HepG2 (cell line): ENCODE results near the gene OVOL3. TPM values are rescaled to one million over a fixed set of nuclear protein-coding genes. Genes with fewer than 3 reads are reported as not detected.
A peak's percentile ranks its signal among the peaks of the same experiment; 100 is the strongest.

Experiments
- AGO2 ChIP-seq: fragments of 200-400 bp; formaldehyde crosslinking; optimal IDR thresholded peaks from 2 replicates; pipeline ENCODE3; 2017; ENCODE audit warnings: mild to moderate bottlenecking, low read depth, low read length, moderate library complexity
- ARNT2 ChIP-seq: sonication (generic); formaldehyde crosslinking; IDR thresholded peaks from 2 replicates; pipeline ENCODE4 v1.8.0; 2022; ENCODE audit warnings: mild to moderate bottlenecking, low read depth, missing genetic modification reagents, moderate library complexity
- DBP ChIP-seq: sonication (generic); formaldehyde crosslinking; IDR thresholded peaks from 2 replicates; pipeline ENCODE4 v1.4.0; 2020; ENCODE audit warnings: missing genetic modification reagents; ENCODE audit errors: not compliant biosample characterization
- DZIP1 ChIP-seq: sonication (generic); formaldehyde crosslinking; IDR thresholded peaks from 2 replicates; pipeline ENCODE4 v1.5.0; 2020; ENCODE audit warnings: mild to moderate bottlenecking, missing genetic modification reagents
- GABPA ChIP-seq, 2 experiments: IDR thresholded peaks; 2 replicates each; pipeline ENCODE4 v1.6.1; 2011 to 2016; ENCODE audit warnings: low read depth in 2 of 2, low read length in 1 of 2, missing biosample characterization in 1 of 2, missing genetic modification characterization in 1 of 2
- GLI4 ChIP-seq: sonication (generic); formaldehyde crosslinking; IDR thresholded peaks from 2 replicates; pipeline ENCODE4 v1.5.1; 2020; ENCODE audit warnings: missing genetic modification reagents, mild to moderate bottlenecking, moderate library complexity, borderline replicate concordance
- GTF3A ChIP-seq: sonication (generic); formaldehyde crosslinking; conservative IDR thresholded peaks from 2 replicates; pipeline ENCODE4 v1.4.0; 2020; ENCODE audit warnings: mild to moderate bottlenecking, missing genetic modification reagents
- HES4 ChIP-seq: sonication (generic); formaldehyde crosslinking; IDR thresholded peaks from 2 replicates; pipeline ENCODE4 v1.9.0; 2021; ENCODE audit warnings: mild to moderate bottlenecking, missing genetic modification reagents, borderline replicate concordance
- JUND ChIP-seq: sonication (generic); formaldehyde crosslinking; IDR thresholded peaks from 2 replicates; pipeline ENCODE4 v1.8.0; 2022; ENCODE audit warnings: mild to moderate bottlenecking, missing genetic modification reagents
- NFIB ChIP-seq: sonication (generic); formaldehyde crosslinking; IDR thresholded peaks from 2 replicates; pipeline ENCODE4 v1.9.0; 2021; ENCODE audit warnings: missing genetic modification reagents, mild to moderate bottlenecking, borderline replicate concordance
- PRPF4 ChIP-seq: fragments of 200-400 bp; formaldehyde crosslinking; IDR thresholded peaks from 2 replicates; pipeline ENCODE4 v1.6.1; 2016; ENCODE audit warnings: low read length, low read depth; ENCODE audit not compliant: poor library complexity, severe bottlenecking
- SAP130 ChIP-seq: IDR thresholded peaks from 2 replicates; pipeline ENCODE4 v1.6.1; 2016; ENCODE audit warnings: low read depth
- SNAPC2 ChIP-seq: sonication (generic); formaldehyde crosslinking; IDR thresholded peaks from 2 replicates; pipeline ENCODE4 v1.8.1; 2022; ENCODE audit warnings: mild to moderate bottlenecking, missing genetic modification reagents
- ZFP90 ChIP-seq: sonication (generic); formaldehyde crosslinking; IDR thresholded peaks from 2 replicates; pipeline ENCODE4 v1.8.0; 2022; ENCODE audit warnings: missing genetic modification reagents, mild to moderate bottlenecking, inconsistent platforms, borderline replicate concordance
- ZMAT5 ChIP-seq: sonication (generic); formaldehyde crosslinking; IDR thresholded peaks from 2 replicates; pipeline ENCODE4 v1.5.0; 2020; ENCODE audit warnings: mild to moderate bottlenecking, low read depth, missing genetic modification reagents, borderline replicate concordance
- ZNF235 ChIP-seq: sonication (generic); formaldehyde crosslinking; IDR thresholded peaks from 2 replicates; pipeline ENCODE4 v1.8.1; 2023; ENCODE audit warnings: mild to moderate bottlenecking, missing genetic modification reagents, borderline replicate concordance
- ZNF383 ChIP-seq: sonication (generic); formaldehyde crosslinking; IDR thresholded peaks from 2 replicates; pipeline ENCODE4 v1.4.0; 2020; ENCODE audit warnings: missing genetic modification reagents, mild to moderate bottlenecking, borderline replicate concordance
- ZNF510 ChIP-seq: sonication (generic); formaldehyde crosslinking; IDR thresholded peaks from 2 replicates; pipeline ENCODE4 v1.4.0; 2020; ENCODE audit warnings: low read depth, mild to moderate bottlenecking, missing genetic modification reagents
- ZNF687 ChIP-seq: sonication (generic); formaldehyde crosslinking; IDR thresholded peaks from 2 replicates; pipeline ENCODE4 v1.5.1; 2020; ENCODE audit warnings: mild to moderate bottlenecking, missing genetic modification reagents, moderate library complexity
- ZNF747 ChIP-seq: sonication (generic); formaldehyde crosslinking; IDR thresholded peaks from 2 replicates; pipeline ENCODE4 v1.8.1; 2023; ENCODE audit warnings: missing genetic modification reagents, mild to moderate bottlenecking, borderline replicate concordance
- polyA plus RNA-seq, 8 experiments: library from polyadenylated mRNA; depleted of rRNA in 3 of 8; stranded (reverse) in 7 of 8; unstranded in 1 of 8; fragments of >200 nt; fragmentation: Illumina TruSeq in 4 of 8; extraction: Trizol in 4 of 8; gene quantifications; 2 replicates each; pipeline versions ENCODE4 v1.2.1 to v1.2.3, GENCODE V29; 2011 to 2016; ENCODE audit warnings: low read depth in 4 of 8, missing spikeins in 1 of 8, mixed read lengths in 1 of 8; ENCODE audit not compliant: insufficient read depth in 1 of 8
- total RNA-seq, 5 experiments: library from RNA; depleted of rRNA; stranded (reverse); fragments of >200 nt; fragmentation: Illumina TruSeq; extraction: Trizol; gene quantifications; 2 replicates each; pipeline ENCODE4 v1.2.3, GENCODE V29; 2016; ENCODE audit warnings: low read depth in 1 of 5

OVOL3 gene
- total and polyA plus RNA-seq, 2 of the 13 experiments (the other 11 are each of a cell fraction or from before 2014, with no cell fraction given): not detected

DNA sequence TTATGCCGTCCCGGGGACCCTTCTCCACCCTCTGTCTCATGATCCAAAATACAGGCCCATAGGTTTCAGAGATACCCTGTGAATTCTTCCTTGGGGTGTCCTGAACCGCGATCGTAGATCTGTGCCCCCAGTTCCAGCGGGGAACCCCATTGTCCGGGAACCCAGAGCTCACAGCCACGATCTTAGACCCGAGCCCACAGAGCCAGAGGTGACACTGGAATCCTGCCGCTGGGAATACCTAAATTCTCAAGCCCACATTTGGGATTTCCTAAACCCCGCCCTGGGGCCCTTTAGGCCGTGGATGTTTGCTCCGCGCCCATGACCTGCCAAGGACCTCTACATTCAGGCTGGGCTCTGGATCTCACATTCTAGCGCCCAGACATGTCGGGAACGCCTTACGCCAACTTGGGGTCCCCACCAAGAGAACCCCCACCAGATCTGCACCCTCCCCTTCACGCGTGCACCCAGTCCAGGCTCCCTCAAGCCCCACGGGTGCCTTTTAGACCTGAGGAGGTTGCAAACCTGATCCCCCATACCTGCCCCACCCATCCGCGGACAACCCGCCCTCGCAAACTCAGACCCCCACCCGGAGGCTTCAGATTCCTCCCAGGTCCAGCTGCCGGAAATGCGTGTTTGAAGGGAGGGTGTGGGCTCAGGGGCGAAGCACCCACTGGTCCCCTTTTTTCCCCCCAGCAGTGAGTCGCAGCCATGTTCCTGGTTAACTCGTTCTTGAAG lies 29.5 kb downstream of the OVOL3 start (continued):
- TF ChIP-seq ZNF687 (no peak), ZNF747 (0 out of 2 replicates have a peak, but pooled peaks have one; percentile 30), DBP (CRISPR knock-in tag) (no peak), GABPA (IDR thresholded peaks at IDR 0.05; ENCODE audit: low read depth, low read length) (peak; percentile 31), GABPA (CRISPR knock-in tag; IDR thresholded peaks at IDR 0.05; ENCODE audit: low read depth) (peak; percentile 80), ARNT2 (CRISPR knock-in tag) (0 out of 2 replicates have a peak, but pooled peaks have one; percentile 4), ZNF235 (0 out of 2 replicates have a peak, but pooled peaks have one; percentile 20), ZMAT5 (CRISPR knock-in tag) (no peak), ZNF383 (CRISPR knock-in tag) (no peak), JUND (CRISPR knock-in tag) (no peak), ZNF510 (CRISPR knock-in tag) (no peak), AGO2 (peak; percentile 36), GLI4 (no peak), ZFP90 (CRISPR knock-in tag) (no peak), SNAPC2 (CRISPR knock-in tag) (no peak), SAP130 (CRISPR knock-in tag) (peak; percentile 22), DZIP1 (CRISPR knock-in tag) (no peak), NFIB (CRISPR knock-in tag) (no peak), HES4 (0 out of 2 replicates have a peak, but pooled peaks have one; percentile 27), PRPF4 (no peak), GTF3A (CRISPR knock-in tag) (no peak)
